Ascending aorta (tissue), 2 donors: ENCODE measurements around the gene SMIM38. TPM values are rescaled to one million over a fixed set of nuclear protein-coding genes. Genes with fewer than 3 reads are reported as not detected.
"Not testable (repeated sequence)": the region's sequence is repeated elsewhere in the genome, so short reads cannot be mapped to it uniquely, and the experiment has no call there.

Experiments
- DNase-seq, 2 donors: peaks; one replicate each; pipeline ENCODE4 v3.0.0-alpha.2; 2019; ENCODE audit warnings: low spot score in 2 of 2
- H3K27ac ChIP-seq, 2 donors: fragments of 200-600 bp; sonication (generic); one replicate each; pipeline ENCODE4 v1.5.1; 2016 to 2017; ENCODE audit warnings: mild to moderate bottlenecking in 1 of 2
- H3K27me3 ChIP-seq: fragments of 200-600 bp; sonication (generic); one replicate; pipeline ENCODE4 v1.5.1; 2017
- H3K36me3 ChIP-seq, 2 donors: fragments of 200-600 bp; sonication (generic); one replicate each; pipeline ENCODE4 v1.5.1; 2016
- H3K4me1 ChIP-seq, 2 donors: fragments of 200-600 bp; sonication (generic); one replicate each; pipeline ENCODE4 v1.5.1; 2016 to 2017; ENCODE audit warnings: mild to moderate bottlenecking in 1 of 2
- H3K4me3 ChIP-seq, 2 donors: fragments of 200-600 bp; sonication (generic); one replicate each; pipeline ENCODE4 v1.5.1; 2016 to 2017; ENCODE audit warnings: mild to moderate bottlenecking in 1 of 2
- H3K9me3 ChIP-seq, 2 donors: fragments of 200-600 bp; sonication (generic); one replicate each; pipeline ENCODE4 v1.5.1; 2016
- CTCF ChIP-seq, 3 experiments: fragments of 200-600 bp in 2 of 3; fragments of 450-650 bp in 1 of 3; sonication (generic) in 2 of 3; IDR thresholded peaks; one replicate each; pipeline ENCODE4 v1.5.1; 2016 to 2019; ENCODE audit warnings: antibody characterized with exemption in 3 of 3, mild to moderate bottlenecking in 1 of 3, moderate library complexity in 1 of 3
- intact Hi-C: fragments of 100-400 bp; cut with DNase I; formaldehyde crosslinking; loops from one replicate; pipeline ENCODE4 v1.15.1; 2023
- total RNA-seq: library from RNA; depleted of rRNA; stranded (reverse); fragments of >200 nt; gene quantifications from one replicate; pipeline ENCODE4 v1.1.0, GENCODE V29; 2016

SMIM38 gene
- total RNA-seq, 1 donor from 2014 or later, result 3.1 TPM

- Histone ChIP-seq H3K36me3 (peaks cover 4 to 9% of the 10 kb centered on the region in 2 donors), H3K4me3 (no peak overlapping the region), H3K4me1 (no peaks in the 10 kb centered on the region), H3K27ac (no peak overlapping the region), H3K9me3 (no peaks in the 10 kb centered on the region), H3K27me3 (no peaks in the 10 kb centered on the region)
- intact Hi-C loops, result no loop called here
- DNase-seq, result no peak
- no peak for TF ChIP-seq CTCF (IDR thresholded peaks at IDR 0.05)
Measured at GRCh38 chr11:69137151-69137844, 18.4 kb upstream of the SMIM38 start.

GRCh38 chr11:69138265-69138664 lies 17.5 kb upstream of the SMIM38 start:
- no peak overlapping the region for H3K4me3 ChIP-seq
- H3K36me3 ChIP-seq, result peaks cover 4 to 9% of the 10 kb centered on the region in 2 donors
- no peak for DNase-seq
- H3K4me1 ChIP-seq, result no peaks in the 10 kb centered on the region
- no peak for TF ChIP-seq CTCF (IDR thresholded peaks at IDR 0.05)
- intact Hi-C loops, result no loop called here
- H3K9me3 ChIP-seq, result no peaks in the 10 kb centered on the region
- no peak overlapping the region for H3K27ac ChIP-seq
- no peaks in the 10 kb centered on the region for H3K27me3 ChIP-seq

DNA sequence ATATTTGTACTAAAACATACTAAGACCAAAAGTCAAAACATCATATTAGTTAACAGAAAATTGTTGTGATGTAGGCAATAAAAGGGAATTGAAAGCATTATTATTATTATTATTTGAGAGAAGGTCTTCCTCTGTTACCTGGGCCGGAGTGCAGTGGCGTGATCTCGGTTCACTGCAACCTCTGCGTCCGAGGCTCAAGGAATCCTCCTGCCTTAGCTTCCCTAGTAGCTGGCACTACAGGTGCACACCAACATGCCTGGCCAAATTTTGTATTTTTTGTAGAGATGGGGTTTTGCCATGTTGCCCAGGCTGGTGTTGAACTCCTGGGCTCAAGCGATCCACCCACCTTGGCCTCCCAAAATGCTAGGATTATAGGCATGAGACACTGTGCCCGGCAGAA lies 15.6 kb upstream of the SMIM38 start:
- H3K4me1 ChIP-seq, H3K27me3 ChIP-seq, intact Hi-C loops, H3K9me3 ChIP-seq, H3K27ac ChIP-seq, DNase-seq, H3K4me3 ChIP-seq: not testable (repeated sequence)
- H3K36me3 ChIP-seq, result peaks cover 5 to 13% of the 10 kb centered on the region in 2 donors

DNA sequence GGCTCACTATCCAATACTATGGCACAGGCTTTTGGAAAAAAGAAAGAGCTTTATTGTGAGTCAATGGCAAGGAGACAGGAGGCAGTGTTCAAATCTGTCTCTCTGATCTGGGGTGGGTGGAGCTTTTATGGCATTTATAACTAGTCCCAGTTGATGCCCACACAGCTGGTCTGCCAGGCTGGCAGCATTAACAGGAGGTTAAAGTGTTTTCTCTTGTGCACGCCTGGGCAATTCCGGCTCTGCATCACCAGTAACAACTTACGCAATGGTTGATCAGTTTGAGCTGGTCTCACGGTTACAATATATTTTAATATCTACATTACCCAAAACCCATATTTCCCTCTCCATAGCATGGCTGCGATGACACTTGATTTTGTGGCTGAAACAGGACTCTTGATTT lies 15.1 kb upstream of the SMIM38 start:
- H3K36me3 ChIP-seq, result peaks cover 10 to 18% of the 10 kb centered on the region in 2 donors
- no peak for TF ChIP-seq CTCF (IDR thresholded peaks at IDR 0.05)
- intact Hi-C loops, result no loop called here
- no peak overlapping the region for H3K27ac ChIP-seq
- no peaks in the 10 kb centered on the region for H3K4me1 ChIP-seq
- H3K9me3 ChIP-seq, result peaks cover 1 to 4% of the 10 kb centered on the region in 2 donors
- peak in 1 of 2 donors; percentile 11 for DNase-seq
- H3K4me3 ChIP-seq, result no peak overlapping the region
- no peaks in the 10 kb centered on the region for H3K27me3 ChIP-seq

GRCh38 chr11:69141742-69142141 lies 14.0 kb upstream of the SMIM38 start:
- Histone ChIP-seq H3K27ac (no peak overlapping the region), H3K4me1 (no peaks in the 10 kb centered on the region), H3K27me3 (no peaks in the 10 kb centered on the region), H3K4me3 (no peak overlapping the region), H3K36me3 (peaks cover 7 to 22% of the 10 kb centered on the region in 2 donors), H3K9me3 (peaks cover 6 to 12% of the 10 kb centered on the region in 2 donors)
- TF ChIP-seq CTCF (IDR thresholded peaks at IDR 0.05), result no peak
- intact Hi-C loops, result no loop called here
- no peak for DNase-seq

DNA sequence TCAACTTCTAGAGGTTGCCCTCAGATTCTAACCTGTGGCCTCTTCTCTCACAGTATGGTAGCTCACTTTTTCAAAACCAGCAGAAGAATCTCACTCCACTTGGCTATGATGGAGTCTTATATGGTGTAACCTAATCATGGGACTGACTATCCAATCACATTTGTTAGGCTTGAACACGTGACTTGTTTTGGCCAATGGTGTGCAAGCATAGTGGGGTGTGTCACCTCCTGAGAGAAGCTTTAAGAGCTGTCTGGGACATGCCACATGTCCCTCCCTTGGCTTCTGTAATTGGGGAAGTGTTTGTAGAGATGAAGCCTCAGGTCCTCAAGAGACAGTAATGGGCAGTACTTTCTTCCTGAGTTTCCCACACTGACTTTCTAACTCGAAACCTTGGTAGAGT lies 12.8 kb upstream of the SMIM38 start:
- H3K4me1 ChIP-seq, result no peaks in the 10 kb centered on the region
- DNase-seq, result no peak
- H3K27me3 ChIP-seq, result no peaks in the 10 kb centered on the region
- H3K4me3 ChIP-seq, result no peak overlapping the region
- intact Hi-C loops, result no loop called here
- no peak overlapping the region for H3K27ac ChIP-seq
- no peak for TF ChIP-seq CTCF (IDR thresholded peaks at IDR 0.05)
- peaks cover 6 to 18% of the 10 kb centered on the region in 2 donors for H3K9me3 ChIP-seq
- peaks cover 6 to 29% of the 10 kb centered on the region in 2 donors for H3K36me3 ChIP-seq
